Measurements from ENCODE around the gene FNDC3B. TPM values are rescaled to one million over a fixed set of nuclear protein-coding genes. Genes with fewer than 3 reads are reported as not detected.

FNDC3B gene
- total and polyA plus RNA-seq, 2 of the 8 experiments (the other 6 are each of a cell fraction or from before 2014, with no cell fraction given): 14.1 to 44.4 TPM

DNA sequence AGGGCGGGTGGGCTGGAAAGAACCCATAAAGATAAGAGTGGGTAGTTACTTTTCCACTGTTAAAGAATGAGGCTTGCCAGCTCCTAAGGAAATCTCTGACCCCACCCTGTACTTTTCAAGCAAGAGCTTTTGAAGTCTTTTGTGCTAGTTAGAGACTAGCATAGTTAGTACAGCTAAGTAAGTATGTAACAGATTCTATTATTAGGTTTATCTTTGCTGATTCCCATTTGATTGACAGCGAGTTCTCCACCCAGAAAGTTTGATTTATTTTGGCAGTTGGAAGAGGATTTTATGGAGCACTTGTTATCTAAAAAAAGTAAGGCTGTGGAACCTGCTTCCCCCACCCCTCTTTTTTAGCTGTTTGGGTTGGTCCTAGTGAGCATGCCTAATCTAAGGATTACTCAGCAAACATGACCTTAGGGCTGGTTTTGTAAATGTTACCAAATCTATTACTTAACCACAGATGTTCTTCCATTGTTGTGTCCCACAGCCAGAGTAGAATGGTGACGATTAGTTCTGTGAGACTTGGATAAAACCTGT is 57.6 kb downstream of the FNDC3B start (continued):
- TF ChIP-seq, protein P1, sequence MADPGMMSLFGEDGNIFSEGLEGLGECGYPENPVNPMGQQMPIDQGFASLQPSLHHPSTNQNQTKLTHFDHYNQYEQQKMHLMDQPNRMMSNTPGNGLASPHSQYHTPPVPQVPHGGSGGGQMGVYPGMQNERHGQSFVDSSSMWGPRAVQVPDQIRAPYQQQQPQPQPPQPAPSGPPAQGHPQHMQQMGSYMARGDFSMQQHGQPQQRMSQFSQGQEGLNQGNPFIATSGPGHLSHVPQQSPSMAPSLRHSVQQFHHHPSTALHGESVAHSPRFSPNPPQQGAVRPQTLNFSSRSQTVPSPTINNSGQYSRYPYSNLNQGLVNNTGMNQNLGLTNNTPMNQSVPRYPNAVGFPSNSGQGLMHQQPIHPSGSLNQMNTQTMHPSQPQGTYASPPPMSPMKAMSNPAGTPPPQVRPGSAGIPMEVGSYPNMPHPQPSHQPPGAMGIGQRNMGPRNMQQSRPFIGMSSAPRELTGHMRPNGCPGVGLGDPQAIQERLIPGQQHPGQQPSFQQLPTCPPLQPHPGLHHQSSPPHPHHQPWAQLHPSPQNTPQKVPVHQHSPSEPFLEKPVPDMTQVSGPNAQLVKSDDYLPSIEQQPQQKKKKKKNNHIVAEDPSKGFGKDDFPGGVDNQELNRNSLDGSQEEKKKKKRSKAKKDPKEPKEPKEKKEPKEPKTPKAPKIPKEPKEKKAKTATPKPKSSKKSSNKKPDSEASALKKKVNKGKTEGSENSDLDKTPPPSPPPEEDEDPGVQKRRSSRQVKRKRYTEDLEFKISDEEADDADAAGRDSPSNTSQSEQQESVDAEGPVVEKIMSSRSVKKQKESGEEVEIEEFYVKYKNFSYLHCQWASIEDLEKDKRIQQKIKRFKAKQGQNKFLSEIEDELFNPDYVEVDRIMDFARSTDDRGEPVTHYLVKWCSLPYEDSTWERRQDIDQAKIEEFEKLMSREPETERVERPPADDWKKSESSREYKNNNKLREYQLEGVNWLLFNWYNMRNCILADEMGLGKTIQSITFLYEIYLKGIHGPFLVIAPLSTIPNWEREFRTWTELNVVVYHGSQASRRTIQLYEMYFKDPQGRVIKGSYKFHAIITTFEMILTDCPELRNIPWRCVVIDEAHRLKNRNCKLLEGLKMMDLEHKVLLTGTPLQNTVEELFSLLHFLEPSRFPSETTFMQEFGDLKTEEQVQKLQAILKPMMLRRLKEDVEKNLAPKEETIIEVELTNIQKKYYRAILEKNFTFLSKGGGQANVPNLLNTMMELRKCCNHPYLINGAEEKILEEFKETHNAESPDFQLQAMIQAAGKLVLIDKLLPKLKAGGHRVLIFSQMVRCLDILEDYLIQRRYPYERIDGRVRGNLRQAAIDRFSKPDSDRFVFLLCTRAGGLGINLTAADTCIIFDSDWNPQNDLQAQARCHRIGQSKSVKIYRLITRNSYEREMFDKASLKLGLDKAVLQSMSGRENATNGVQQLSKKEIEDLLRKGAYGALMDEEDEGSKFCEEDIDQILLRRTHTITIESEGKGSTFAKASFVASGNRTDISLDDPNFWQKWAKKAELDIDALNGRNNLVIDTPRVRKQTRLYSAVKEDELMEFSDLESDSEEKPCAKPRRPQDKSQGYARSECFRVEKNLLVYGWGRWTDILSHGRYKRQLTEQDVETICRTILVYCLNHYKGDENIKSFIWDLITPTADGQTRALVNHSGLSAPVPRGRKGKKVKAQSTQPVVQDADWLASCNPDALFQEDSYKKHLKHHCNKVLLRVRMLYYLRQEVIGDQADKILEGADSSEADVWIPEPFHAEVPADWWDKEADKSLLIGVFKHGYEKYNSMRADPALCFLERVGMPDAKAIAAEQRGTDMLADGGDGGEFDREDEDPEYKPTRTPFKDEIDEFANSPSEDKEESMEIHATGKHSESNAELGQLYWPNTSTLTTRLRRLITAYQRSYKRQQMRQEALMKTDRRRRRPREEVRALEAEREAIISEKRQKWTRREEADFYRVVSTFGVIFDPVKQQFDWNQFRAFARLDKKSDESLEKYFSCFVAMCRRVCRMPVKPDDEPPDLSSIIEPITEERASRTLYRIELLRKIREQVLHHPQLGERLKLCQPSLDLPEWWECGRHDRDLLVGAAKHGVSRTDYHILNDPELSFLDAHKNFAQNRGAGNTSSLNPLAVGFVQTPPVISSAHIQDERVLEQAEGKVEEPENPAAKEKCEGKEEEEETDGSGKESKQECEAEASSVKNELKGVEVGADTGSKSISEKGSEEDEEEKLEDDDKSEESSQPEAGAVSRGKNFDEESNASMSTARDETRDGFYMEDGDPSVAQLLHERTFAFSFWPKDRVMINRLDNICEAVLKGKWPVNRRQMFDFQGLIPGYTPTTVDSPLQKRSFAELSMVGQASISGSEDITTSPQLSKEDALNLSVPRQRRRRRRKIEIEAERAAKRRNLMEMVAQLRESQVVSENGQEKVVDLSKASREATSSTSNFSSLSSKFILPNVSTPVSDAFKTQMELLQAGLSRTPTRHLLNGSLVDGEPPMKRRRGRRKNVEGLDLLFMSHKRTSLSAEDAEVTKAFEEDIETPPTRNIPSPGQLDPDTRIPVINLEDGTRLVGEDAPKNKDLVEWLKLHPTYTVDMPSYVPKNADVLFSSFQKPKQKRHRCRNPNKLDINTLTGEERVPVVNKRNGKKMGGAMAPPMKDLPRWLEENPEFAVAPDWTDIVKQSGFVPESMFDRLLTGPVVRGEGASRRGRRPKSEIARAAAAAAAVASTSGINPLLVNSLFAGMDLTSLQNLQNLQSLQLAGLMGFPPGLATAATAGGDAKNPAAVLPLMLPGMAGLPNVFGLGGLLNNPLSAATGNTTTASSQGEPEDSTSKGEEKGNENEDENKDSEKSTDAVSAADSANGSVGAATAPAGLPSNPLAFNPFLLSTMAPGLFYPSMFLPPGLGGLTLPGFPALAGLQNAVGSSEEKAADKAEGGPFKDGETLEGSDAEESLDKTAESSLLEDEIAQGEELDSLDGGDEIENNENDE (IDR thresholded peaks at IDR 0.05; ENCODE audit: insufficient replicate concordance, low read length): no peak
- TF ChIP-seq SP4 (IDR thresholded peaks at IDR 0.05; ENCODE audit: low read length): no peak
- TF ChIP-seq BACH1 (IDR thresholded peaks at IDR 0.05; ENCODE audit: low read length): peak; percentile 46; the same call in 1 of the 2 replicates
